ENCODE measurements around the gene FMN1. TPM values are rescaled to one million over a fixed set of nuclear protein-coding genes. Genes with fewer than 3 reads are reported as not detected.

The FMN1 gene
- total and polyA plus RNA-seq, 2 of the 8 experiments (the other 6 are each of a cell fraction or from before 2014, with no cell fraction given), result 0.27 to 3.7 TPM

DNA sequence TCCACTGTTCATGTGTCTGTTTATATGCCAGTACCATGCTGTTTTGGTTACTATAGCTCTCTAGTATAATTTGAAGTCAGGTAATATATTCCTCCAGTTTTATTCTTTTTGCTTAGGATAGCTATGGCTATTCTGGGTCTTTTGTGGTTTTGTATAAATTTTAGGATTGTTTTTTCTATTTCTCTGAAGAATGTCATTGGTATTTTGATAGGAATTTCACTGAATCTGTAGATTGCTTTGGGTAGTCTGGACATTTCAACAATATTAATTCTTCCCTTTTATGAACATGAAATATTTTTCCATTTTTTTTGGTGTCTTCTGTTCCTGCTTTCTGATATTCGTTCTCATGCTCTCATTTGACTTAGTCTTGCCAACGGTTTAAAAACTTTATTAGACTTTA lies 437.1 kb downstream of the FMN1 start (continued):
- TF ChIP-seq EZH2 (IDR thresholded peaks at IDR 0.05; ENCODE audit: low read depth, low read length, severe bottlenecking), result no peak
- no peak for TF ChIP-seq TCF12 (IDR thresholded peaks at IDR 0.05; ENCODE audit: low read depth, low read length)
- no peak for TF ChIP-seq CHD1 (IDR thresholded peaks at IDR 0.05; ENCODE audit: low read depth, low read length)
- no peak for TF ChIP-seq POU5F1 (IDR thresholded peaks at IDR 0.05; ENCODE audit: low read depth, low read length)
- no peak for TF ChIP-seq RBBP5 (IDR thresholded peaks at IDR 0.05; ENCODE audit: borderline replicate concordance, low read depth, low read length)
- TF ChIP-seq BRCA1 (IDR thresholded peaks at IDR 0.05; ENCODE audit: low read depth, low read length), result no peak
- no peak for TF ChIP-seq SRF (IDR thresholded peaks at IDR 0.05; ENCODE audit: low read depth, low read length)
- no peak for TF ChIP-seq POLR2AphosphoS5 (IDR thresholded peaks at IDR 0.05; ENCODE audit: low read depth, low read length)
